ENCODE results near the gene CEP152.

DNA sequence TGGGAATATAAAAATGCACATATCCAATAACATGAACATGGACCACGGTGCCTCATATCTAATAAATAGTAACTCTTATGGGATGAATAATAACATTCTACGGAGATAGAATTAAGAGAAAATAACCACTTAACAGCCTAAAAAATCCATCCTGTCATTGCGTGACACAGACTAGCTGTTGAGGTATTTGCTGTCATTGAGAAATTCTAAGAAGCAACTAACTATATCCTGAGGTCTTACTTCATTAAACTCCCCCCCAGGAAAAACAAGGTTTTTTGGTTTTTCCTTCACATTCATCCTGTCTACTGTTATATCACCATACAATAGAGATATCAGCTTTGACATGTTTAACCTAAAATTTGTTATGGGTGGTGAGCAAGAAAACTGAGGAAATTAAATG is 14.3 kb downstream of the CEP152 start:
- TF ChIP-seq POLR2A (IDR thresholded peaks at IDR 0.05), result no peak
- TF ChIP-seq, protein P1, sequence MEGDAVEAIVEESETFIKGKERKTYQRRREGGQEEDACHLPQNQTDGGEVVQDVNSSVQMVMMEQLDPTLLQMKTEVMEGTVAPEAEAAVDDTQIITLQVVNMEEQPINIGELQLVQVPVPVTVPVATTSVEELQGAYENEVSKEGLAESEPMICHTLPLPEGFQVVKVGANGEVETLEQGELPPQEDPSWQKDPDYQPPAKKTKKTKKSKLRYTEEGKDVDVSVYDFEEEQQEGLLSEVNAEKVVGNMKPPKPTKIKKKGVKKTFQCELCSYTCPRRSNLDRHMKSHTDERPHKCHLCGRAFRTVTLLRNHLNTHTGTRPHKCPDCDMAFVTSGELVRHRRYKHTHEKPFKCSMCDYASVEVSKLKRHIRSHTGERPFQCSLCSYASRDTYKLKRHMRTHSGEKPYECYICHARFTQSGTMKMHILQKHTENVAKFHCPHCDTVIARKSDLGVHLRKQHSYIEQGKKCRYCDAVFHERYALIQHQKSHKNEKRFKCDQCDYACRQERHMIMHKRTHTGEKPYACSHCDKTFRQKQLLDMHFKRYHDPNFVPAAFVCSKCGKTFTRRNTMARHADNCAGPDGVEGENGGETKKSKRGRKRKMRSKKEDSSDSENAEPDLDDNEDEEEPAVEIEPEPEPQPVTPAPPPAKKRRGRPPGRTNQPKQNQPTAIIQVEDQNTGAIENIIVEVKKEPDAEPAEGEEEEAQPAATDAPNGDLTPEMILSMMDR (IDR thresholded peaks at IDR 0.05), result no peak
